ENCODE results near the gene CES3.

The CES3 gene

DNA sequence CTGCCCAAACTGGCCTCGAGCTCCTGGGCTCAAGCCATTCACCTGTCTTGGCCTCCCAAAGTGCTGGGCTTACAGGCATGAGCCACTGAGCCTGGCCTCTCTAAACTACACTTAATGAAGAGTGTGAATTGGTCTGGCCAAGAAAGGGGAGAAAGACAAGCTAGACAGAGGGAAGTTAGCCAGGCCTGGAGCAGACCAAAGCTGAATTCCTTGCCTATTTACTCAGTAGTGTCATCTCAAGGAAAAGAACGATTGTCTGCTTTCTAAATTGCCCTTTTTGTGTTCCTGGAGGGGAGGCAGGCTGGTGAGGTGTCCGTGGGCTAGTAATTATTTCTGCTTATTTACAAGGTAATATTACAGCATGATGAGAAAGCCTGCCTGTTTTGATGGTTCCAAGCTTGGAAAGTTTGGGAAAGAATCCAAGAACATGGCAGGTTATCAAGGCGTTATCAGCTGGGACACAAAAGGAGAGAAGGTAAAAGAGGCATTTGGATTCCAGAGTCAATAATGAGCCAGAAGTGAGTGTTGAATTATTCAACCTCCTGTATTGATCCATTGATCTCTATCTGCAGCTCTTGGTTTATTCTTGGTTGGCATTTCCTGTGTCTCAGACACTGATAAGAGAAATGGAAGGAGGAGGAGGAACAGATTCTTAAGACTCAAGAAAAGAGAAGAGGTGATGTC is 61.6 kb downstream of the CES3 start:
- no peak overlapping the region for H3K27ac ChIP-seq (ENCODE audit: insufficient read depth in 1 of 2, low read depth in 1 of 2, low read length in 2 of 2, poor library complexity in 1 of 2, severe bottlenecking in 2 of 2)
- ChIA-PET CTCF (interaction anchor here (1.0 to 9.1 kb wide), 6 partner anchors 10 to 132 kb away, joined by 3 to 206 read pairs (median 4); no protein-coding TSS in a partner anchor), POLR2A (no interaction called here)
- DNase-seq: no peak
- H3K4me1 ChIP-seq (ENCODE audit: control extremely low read depth in 1 of 4, control insufficient read depth in 4 of 4, insufficient read depth in 4 of 4, low read length in 3 of 4): peaks cover 0 to 11% (median 6%) of the 10 kb centered on the region in 4 experiments
- no peaks in the 10 kb centered on the region for H3K27me3 ChIP-seq (replicated peaks in 2 of 5; ENCODE audit: control insufficient read depth in 4 of 5, insufficient read depth in 5 of 5, low read length in 4 of 5)
- no peak overlapping the region for H3K4me3 ChIP-seq (ENCODE audit: control insufficient read depth in 1 of 7, extremely low read depth in 1 of 7, insufficient read depth in 4 of 7, low read depth in 2 of 7, low read length in 6 of 7)
- no peaks in the 10 kb centered on the region for H3K9me3 ChIP-seq (ENCODE audit: control extremely low read depth in 1 of 5, control insufficient read depth in 4 of 5, insufficient read depth in 2 of 5, low read depth in 1 of 5, low read length in 4 of 5)
- 100% methylated on average over 2 of the region's 4 CpGs for WGBS (ENCODE audit: insufficient coverage)
- no peaks in the 10 kb centered on the region for H3K36me3 ChIP-seq (ENCODE audit: control insufficient read depth in 4 of 4, insufficient read depth in 4 of 4, low read length in 3 of 4)

DNA sequence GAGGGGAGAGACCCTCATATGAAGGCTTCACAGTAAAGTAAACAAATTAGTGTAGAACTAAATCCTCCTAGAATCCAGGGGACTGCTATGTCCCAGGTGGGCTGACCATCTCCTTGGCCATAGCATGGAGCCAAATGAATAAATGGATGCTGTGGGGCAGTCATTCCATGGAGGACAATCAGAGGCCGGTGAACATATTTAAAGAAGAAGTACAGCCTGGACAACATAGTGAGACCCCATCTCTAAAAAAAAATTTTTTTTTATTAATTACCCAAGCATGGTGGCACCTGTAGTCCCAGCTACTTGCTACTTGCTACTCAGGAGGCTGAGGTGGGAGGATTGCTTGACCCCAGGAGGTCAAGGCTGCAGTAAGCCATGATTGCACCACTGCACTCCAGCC is 62.6 kb downstream of the CES3 start:
- no CpG with 5 or more reads among the region's 1 CpG for WGBS (ENCODE audit: insufficient coverage)
- POLR2A ChIA-PET: no interaction called here
- no peaks in the 10 kb centered on the region for H3K36me3 ChIP-seq (ENCODE audit: control insufficient read depth in 4 of 4, insufficient read depth in 4 of 4, low read length in 3 of 4)

More for the DNA sequence above, 62.6 kb downstream of the CES3 start:
- H3K9me3 ChIP-seq (ENCODE audit: control extremely low read depth in 1 of 5, control insufficient read depth in 4 of 5, insufficient read depth in 2 of 5, low read depth in 1 of 5, low read length in 4 of 5): no peaks in the 10 kb centered on the region
- DNase-seq: no peak
- no peak overlapping the region for H3K27ac ChIP-seq (ENCODE audit: insufficient read depth in 1 of 2, low read depth in 1 of 2, low read length in 2 of 2, poor library complexity in 1 of 2, severe bottlenecking in 2 of 2)
- H3K4me3 ChIP-seq (ENCODE audit: control insufficient read depth in 1 of 7, extremely low read depth in 1 of 7, insufficient read depth in 4 of 7, low read depth in 2 of 7, low read length in 6 of 7): no peak overlapping the region
- CTCF ChIA-PET: interaction anchor here (0.5 to 9.1 kb wide), 3 partner anchors 44 to 114 kb away, joined by 3 to 206 read pairs (median 3); no protein-coding TSS in a partner anchor
- peaks cover 4 to 18% (median 15%) of the 10 kb centered on the region in 4 experiments for H3K4me1 ChIP-seq (ENCODE audit: control extremely low read depth in 1 of 4, control insufficient read depth in 4 of 4, insufficient read depth in 4 of 4, low read length in 3 of 4)
- no peaks in the 10 kb centered on the region for H3K27me3 ChIP-seq (replicated peaks in 2 of 5; ENCODE audit: control insufficient read depth in 4 of 5, insufficient read depth in 5 of 5, low read length in 4 of 5)
